HuH-7.5 (cell line): ENCODE results near the gene ACSL3.
"Not testable (repeated sequence)": the region's sequence is repeated elsewhere in the genome, so short reads cannot be mapped to it uniquely, and the experiment has no call there.

Experiments used
- DNase-seq: peaks from one replicate; pipeline ENCODE4 v3.0.0; 2011; ENCODE audit warnings: low spot score

ACSL3 gene

DNA sequence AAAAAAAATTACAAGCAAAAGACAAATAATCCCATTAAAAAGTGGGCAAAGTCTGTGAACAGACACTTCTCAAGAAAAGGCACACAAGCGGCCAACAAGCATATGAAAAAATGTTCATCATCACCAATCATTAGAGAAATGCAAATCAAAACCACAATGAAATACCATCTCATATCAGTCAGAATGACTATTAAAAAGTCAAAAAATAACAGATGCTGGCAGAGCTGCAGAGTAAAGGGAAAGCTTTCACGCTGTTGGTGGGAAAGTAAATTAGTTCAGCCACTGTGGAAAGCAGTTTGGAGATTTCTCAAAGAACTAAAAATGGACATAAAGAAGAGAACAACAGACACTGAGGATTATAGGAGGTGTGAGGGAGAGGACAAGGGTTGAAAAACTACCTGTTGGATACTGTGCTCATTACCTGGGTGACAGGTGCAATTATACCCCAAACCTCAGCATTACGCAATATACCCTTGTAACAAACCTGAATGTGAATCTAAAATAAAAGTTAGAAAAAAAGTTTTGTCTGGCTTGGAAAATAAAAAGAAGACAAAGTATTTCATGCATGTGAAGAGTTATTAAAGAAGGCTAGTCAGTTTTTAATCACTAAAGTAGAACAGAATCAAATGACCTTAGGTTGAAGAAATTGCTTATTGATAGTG lies 8.7 kb upstream of the ACSL3 start:
- DNase-seq = no peak

- no peak for DNase-seq
Observed at GRCh38 chr2:222854773-222855700, 5.8 kb upstream of the ACSL3 start.

- peak; percentile 43 for DNase-seq
Observed at GRCh38 chr2:222859786-222860612, 837 bp upstream of the ACSL3 start.

- DNase-seq = peak; percentile 28
Observed at GRCh38 chr2:222861411-222862105, 722 bp downstream of the ACSL3 start.

- DNase-seq = peak; percentile 18
Observed at GRCh38 chr2:222862106-222862908, 1.5 kb downstream of the ACSL3 start.

GRCh38 chr2:222862909-222863544 lies 2.2 kb downstream of the ACSL3 start:
- no peak for DNase-seq

DNA sequence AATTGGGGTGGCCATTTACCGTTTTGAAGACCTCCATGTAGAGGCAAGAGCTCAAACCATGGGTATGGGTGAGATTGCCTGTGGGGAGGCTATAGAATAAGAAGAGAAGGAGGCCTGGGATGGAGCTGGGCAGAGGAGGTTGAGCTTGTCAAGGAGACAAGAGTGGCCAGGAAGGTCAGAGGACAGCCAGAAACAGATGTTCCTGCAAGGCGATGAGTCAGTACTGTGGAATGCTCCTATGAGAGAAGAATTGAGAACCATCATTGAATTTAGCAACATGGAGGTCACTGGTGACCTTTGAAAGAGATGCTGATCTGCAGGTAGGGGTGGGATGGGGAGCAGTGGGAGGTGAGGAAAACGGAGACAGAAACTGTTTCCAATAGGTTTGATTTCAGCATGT lies 3.5 kb downstream of the ACSL3 start:
- DNase-seq = no peak

DNA sequence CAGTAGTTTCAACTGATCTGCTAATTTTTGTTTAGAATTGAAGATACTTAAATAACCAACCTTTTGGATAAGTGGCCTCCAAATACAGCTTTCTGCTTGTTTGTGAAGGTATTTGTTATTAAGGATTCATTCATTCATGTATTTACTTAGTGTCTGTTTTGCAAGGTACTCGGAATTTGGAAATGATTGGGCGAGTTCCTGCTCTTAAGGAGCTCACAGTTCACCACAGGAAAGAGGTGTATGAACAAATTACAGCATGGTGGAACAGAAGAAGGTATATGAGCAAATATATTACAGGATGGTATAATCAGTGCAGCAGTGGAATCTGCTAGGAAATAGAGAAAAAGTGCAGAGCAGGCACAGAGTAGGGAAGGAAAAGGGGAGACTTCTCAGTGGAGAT lies 4.5 kb downstream of the ACSL3 start:
- DNase-seq = no peak

DNA sequence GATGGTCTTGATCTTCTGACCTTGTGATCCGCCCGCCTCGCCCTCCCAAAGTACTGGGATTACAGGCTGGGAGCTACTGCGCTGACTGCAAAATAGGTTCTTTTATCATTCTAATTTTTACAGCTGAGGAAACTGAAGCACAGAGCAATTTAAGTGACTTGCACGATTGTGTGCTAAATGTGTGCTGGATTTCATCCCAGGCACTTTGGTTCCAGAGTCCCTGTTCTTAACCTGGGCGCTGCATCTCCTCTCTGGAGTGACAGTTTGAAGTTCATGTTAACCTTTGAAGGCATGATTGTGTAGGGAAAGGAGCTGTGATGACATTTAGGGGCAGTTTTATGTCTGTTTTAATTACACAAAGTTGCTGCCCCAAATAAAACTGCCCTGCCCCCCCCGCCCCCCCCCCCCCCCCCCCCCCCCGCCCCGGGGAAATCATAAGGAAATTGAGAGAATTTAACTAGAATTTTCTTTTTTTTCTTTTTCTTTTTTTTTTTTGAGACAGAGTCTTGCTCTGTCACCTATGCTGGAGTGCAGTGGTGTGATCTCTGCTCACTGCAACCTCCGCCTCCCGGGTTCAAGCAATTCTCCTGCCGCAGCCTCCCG lies 5.6 kb downstream of the ACSL3 start:
- no peak for DNase-seq

DNA sequence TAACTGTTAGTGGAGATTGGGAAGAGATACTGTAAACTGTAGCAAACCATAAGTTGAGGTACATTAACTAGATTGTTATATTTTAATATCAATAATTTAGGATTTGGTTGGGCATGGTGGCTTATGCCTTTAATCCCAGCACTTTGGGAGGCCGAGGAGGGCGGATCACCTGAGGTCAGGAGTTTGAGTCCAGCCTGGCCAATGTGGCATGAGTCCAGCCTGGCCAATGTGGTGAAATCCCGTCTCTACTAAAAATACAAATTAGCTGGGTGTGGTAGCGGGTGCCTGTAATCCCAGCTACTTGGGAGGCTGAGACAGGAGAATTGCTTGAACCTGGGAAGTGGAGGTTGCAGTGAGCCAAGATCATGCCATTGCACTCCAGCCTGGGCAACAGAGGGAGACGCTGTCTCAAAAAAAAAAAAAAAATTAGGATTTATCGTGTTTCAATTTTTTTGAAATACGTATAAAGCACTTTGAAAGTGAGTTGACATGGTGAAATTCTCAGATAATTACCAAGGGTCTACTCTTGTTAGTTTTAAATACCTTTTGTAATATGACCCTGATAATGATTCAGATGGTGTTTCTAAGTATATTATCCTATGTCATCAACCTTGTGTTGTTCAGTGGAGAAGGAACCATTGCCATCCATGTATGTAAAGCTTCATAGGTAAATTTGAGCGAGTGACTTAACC lies 7.9 kb downstream of the ACSL3 start:
- not testable (repeated sequence) for DNase-seq

DNA sequence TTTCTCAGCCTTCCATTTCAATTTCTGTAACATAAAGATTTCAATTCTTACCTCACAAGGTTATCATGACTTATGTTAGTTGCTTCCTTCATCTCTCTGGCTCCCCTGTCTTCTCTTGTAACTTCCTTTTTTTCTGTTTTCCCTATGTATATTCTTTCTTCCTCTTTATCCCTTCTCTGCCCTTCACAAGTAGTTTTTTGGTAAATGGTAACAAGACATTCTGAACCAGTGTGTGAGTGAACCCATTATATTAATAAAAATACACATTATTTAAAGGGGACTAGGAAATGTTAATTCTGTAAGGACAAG lies 8.4 kb downstream of the ACSL3 start:
- no peak for DNase-seq

GRCh38 chr2:222871291-222871690 lies 10.5 kb downstream of the ACSL3 start:
- no peak for DNase-seq

- DNase-seq = no peak
Observed at GRCh38 chr2:222872551-222872950, 11.7 kb downstream of the ACSL3 start.

DNA sequence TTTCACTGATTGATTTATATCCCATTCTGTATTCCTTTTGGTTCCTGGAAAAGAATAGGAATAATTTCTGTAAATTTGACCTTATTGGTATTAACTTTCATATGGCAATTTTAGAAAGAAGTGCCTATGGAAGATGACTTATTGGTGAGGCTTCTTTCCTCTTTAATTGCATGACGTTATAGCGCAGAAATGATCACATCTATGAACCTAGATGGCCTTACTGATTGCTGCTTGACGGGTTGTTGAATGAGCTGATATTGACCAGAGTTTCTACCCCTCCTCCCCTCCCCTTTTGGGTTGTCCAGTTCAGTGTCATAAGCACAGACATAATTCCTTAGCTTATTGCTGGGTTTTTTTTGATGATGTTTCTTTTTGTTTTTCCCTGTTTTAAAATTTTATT lies 14.6 kb downstream of the ACSL3 start:
- no peak for DNase-seq

GRCh38 chr2:222876947-222877346 lies 16.1 kb downstream of the ACSL3 start:
- DNase-seq = no peak

GRCh38 chr2:222877556-222878300 lies 16.9 kb downstream of the ACSL3 start:
- no peak for DNase-seq

DNA sequence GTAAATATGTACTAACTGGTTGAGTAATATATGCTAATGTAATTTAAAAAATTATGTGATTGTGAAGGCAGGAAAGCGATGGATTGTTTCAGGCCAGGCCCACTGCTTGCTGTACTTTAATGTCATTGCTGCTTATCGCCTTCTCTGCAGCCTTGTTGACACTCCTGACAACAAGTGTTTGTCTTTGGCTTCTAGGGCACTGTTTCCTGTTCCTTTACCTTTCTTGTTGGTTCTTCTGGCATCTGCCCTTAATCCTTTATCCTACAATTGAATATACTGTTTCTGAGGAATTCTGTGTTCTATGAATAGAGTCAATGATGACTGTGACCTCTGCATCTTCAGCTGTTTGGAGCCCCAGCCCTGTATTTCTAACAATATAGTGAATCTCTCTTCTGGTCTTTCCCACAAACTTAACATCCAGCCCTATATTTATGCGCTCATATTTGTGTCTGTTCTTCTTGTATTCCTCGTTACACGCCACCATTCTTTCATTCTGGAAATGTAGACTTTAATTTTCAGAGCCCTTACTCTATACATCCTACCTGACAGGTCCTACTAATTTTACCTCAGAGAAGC lies 17.6 kb downstream of the ACSL3 start:
- no peak for DNase-seq

GRCh38 chr2:222878877-222879603 lies 18.2 kb downstream of the ACSL3 start:
- DNase-seq = no peak
